ENCODE data around the gene GPR21.

- TF ChIP-seq CTCF (IDR thresholded peaks at IDR 0.05; ENCODE audit: insufficient read depth, low read length) (no peak), POLR2AphosphoS5 (IDR thresholded peaks at IDR 0.05; ENCODE audit: low read depth) (no peak), REST (IDR thresholded peaks at IDR 0.05; ENCODE audit: insufficient replicate concordance, low read depth) (no peak)
Observed at GRCh38 chr9:123039617-123040219, 6.3 kb downstream of the GPR21 start.
